ENCODE data around the gene MRPL51.

DNA sequence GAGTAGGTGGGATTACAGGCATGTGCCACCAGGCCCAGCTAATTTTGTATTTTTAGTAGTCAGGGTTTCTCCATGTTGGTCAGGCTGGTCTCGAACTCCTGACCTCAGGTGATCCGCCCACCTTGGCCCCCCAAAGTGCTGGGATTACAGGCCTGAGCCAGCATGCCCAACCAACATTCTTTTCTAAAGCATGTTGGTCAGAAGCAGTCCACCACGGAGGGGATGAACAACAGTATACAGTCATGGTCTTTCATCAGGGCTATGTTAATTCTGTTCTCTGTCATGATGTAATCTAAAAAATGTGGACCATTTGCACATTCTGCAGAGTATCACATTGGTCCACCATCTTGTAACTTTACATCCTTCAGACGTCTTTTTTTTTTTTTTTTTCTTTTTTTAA lies 3.6 kb downstream of the MRPL51 start:
- no peak for TF ChIP-seq CTCF (IDR thresholded peaks at IDR 0.05; ENCODE audit: insufficient read depth, low read length)
- TF ChIP-seq POLR2AphosphoS5 (IDR thresholded peaks at IDR 0.05; ENCODE audit: low read depth): no peak
- no peak for TF ChIP-seq REST (IDR thresholded peaks at IDR 0.05; ENCODE audit: insufficient replicate concordance, low read depth)
- TF ChIP-seq GABPA (IDR thresholded peaks at IDR 0.05; ENCODE audit: low read depth): no peak
- no peak for TF ChIP-seq SPI1 (IDR thresholded peaks at IDR 0.05; ENCODE audit: borderline replicate concordance, low read depth)
